Measurements from ENCODE around the gene CER1. TPM values are rescaled to one million over a fixed set of nuclear protein-coding genes. Genes with fewer than 3 reads are reported as not detected.
"Not testable (repeated sequence)": the region's sequence is repeated elsewhere in the genome, so short reads cannot be mapped to it uniquely, and the experiment has no call there.

The CER1 gene
- polyA plus RNA-seq, 3 donors: 0.38 to 1.3 (median 1.1) TPM

DNA sequence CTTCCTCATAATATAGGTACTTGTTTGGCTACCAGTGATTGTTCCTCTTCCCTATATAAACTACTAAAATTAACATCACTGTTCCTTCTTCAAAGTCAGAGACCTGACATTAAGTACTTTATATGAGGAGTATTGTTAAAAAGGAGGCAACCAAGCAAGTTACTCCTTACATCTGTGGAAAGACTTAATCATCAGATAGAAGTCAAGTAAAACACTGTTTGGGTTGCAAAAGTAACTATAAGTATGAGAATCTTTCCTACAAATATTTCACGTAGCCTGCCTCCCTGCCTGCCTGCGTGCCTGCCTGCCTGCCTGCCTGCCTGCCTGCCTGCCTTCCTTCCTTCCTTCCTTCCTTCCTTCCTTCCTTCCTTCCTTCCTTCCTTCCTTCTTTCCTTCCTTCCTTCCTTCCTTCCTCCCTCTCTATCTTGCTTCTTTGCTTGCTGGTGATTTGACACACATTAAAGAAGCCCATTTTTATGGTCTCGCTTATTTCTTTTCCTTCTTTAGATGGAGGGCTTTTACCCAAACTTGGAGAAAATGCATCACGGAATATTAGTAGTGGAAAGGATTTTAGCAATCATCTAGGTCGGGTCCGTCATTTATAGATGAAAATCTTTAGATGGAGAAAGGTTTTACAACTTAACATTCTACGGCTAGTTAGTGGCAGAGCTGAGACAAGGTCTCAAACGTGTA, 3.2 kb downstream of the CER1 start:
- no peak for DNase-seq

DNA sequence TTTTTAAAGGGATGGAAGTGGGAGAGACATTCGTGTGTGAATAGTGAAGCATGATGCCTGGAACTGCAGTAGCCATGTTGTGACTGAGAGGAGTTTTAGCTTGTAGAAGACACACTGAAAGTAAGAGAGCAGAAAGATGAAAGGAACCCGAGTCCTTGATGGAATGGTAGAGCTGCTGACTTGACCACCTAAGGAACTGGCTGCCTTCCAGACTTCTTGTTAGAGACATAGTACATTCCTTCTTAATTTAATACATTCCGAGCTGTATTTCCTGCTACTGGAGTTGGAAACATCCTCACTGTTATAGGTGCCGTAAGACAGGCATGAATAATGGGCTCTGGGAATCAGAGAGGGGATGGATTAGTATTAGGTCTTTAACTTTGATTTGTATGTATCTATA, 7.4 kb downstream of the CER1 start:
- DNase-seq: no peak

DNA sequence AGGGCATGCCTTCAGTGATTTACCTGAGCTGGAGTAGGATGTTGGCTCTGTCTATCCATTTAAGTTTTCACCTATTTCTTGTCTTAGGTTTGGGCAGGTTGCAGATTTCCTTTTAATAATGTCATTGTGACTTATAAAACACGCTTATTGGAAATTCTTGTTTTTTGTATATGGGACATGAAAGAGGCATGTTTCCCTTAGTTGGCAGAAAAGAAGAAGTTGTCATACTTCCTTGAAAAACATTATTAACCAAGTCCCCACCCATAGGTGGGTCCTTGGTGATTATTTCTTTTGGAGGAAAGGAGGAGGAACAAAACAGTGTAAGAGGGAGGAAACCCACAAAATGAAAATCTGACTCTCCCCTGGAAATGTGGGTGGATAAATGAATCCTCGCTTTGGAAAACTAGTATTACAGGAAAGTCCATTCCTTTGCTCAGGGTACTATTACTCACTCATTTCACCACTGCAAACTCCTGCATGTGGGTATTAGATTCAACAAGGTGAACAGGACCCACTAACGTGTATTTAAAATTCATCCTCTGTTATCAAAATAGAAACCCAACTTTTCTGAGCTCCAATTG, 9.3 kb downstream of the CER1 start:
- no peak for DNase-seq

DNA sequence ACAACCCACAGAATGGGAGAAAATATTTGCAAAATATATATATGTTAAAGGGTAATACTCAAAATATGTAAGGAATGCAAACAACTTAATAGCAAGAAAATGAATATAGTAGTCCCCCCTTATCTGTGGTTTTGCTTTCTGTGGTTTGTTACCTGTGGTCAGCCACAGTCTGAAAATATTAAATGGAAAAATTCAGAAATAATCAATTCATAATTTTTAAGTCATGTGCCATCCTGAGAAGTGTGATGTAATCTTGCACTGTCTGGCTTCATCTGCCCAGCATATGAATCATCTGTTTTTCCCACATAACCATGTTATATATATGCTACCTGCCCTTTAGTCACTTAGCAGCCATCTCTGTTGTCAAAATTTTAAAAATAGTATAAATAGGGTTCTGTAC, 11.7 kb downstream of the CER1 start:
- DNase-seq: no peak

DNA sequence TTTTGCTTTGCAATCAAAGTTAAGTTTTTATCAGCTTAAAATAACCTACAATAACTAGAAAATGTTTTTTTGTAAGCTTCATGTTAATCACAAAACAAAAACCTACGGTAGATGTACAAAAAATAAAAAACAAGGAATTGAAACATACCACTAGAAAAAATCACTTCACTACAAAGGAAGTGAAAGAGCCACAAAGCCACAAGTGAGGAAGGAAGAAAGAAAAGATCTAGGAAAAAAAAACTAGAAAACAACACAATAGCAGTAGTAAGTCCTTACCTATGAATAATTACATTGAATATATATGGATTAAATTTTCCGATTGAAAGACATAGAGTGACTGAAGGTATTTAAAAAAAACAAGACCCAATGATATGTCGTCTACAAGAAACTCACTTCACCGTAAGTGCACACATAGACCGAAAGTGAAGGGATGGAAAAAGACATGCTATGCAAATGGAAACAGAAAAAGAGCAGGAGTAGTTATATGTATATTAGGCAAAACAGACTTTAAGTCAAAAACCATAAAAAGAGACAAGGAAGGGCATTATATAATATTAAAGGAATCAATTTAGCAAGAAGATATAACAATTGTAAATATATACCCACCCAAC, 15.9 kb downstream of the CER1 start:
- DNase-seq: no peak

DNA sequence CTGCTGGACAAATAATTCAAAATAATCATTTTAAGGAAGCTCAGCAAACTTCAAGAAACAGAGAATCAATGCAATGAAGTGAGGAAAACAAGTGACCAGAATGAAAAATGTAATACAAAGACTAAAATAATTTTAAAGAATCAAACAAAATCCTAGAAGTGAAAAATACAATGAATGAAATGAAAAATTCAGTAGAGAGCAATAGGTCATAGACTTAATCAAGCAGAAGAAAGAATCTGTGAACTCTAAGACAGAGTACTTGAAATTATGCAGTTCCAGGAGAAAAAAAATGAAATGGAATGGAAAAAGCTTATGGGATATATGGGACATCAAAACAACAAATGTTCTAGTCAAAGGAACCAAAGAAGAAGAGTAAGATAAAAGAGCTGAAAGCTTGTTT, 17.5 kb downstream of the CER1 start:
- DNase-seq: no peak

DNA sequence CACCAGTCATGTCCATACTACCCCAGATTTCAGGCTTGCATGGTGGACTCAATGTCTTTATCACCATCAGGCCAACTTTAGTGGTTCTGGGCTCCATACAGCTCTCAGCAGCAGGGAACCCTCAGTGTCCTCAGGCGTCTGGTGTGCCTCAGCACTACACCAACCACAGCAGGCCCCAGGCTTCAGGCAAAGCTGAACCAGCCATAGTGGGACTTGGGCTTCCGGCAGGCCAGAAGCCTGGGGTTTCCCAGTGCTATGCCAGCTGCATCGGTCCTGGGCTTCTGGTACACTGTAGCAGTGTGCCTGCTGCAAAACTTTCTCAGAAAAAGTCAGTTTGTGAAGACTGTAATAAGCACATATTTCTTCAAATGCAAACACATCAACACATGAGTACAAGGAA, 18.3 kb downstream of the CER1 start:
- DNase-seq: no peak

DNA sequence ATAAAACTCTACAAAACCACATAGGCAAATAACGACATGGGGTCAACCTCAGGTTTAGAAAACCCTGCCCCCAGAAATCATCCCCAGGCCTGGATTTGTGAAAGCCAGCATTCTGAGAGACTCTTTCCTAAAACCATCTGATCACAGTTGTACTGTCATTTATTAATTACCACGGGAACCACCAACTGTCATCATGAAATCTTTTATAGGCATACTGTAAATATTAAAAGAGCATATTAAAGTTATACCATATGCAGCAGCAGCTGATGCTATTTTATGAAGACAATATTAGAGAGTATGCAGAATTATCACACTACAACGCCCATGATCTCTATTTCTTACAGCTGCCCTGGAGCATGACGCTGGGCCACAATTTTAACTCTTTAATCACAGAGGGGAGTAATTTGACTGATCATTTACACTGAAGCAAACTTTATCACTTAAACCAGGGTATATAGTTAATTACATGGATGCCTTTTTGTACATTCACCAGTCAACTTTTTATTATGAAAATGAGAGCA, 20.3 kb downstream of the CER1 start:
- DNase-seq: no peak

DNA sequence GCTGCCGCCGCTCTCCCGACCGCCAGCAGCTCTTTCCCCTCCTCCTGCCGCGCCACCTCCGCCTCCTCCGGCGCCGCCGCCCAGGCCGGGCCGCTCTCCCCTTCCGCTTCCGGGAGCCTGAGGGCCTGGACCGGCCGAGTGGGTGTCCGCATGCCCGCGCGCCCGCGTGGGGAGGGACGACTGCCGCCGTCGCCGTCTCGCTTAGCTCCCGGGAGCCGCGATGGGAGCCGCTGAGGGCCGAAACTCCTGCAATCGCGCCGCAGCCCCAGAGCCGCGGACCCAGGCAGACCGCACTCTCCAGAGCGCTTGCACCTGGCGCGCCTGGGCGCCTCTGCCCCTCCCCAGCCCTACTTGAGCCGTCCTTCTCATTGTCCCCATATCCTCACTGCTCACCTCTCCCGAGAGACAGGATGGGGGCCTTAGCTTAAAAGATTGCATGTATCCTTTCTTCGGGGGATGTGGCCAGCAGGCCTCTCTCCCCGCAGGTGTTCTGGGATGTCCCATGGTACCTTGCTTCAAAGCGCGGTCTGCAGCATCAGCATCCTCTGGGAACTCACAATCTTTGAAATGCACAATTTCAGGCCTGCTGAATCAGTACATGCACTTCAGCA, 29.2 kb downstream of the CER1 start, which contains the start of gene ZDHHC21:
Gene ZDHHC21, minus strand, starts transcription at position 182 of the 611 bp plus-strand sequence. CDS start 19,092 bp downstream, outside the sequence.
- DNase-seq: peak; percentile 54

DNA sequence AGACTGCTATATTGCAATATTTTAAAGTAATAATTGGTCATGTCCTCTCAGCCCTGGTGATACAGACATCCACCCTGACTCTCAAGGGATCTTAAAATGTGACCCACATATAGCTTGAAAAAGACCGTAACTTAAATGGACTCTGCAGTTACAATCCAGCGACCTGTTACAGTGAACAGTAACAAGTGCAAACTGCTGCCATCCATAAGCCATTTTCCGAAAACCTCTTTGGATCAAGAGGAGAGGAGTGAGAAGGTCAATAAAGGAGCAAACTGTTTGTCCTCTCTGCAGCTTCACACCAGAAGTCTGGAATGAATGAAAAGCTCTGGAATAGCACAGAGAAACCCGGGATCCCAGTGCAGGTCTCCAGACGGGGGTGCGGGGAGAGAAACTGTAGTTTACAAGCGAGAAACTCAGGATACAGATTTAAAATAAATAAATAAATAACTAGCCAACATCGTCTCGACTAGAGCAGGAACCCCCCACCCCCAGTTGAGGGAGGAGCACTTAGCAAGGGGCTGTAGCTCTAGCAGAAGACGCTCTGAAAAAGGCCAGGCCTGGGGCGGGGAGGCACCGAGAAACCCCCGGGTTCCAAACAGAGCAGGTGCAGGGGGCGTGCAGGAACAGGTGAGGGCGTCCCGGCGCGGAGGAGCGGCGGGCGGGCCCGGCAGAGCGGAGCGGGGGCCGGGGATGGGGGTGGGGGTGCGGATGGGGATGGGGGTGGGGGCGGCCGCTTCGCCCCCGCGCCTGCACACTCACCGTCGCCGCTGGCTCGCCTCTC, 29.9 kb downstream of the CER1 start:
- peak; percentile 26 for DNase-seq

DNA sequence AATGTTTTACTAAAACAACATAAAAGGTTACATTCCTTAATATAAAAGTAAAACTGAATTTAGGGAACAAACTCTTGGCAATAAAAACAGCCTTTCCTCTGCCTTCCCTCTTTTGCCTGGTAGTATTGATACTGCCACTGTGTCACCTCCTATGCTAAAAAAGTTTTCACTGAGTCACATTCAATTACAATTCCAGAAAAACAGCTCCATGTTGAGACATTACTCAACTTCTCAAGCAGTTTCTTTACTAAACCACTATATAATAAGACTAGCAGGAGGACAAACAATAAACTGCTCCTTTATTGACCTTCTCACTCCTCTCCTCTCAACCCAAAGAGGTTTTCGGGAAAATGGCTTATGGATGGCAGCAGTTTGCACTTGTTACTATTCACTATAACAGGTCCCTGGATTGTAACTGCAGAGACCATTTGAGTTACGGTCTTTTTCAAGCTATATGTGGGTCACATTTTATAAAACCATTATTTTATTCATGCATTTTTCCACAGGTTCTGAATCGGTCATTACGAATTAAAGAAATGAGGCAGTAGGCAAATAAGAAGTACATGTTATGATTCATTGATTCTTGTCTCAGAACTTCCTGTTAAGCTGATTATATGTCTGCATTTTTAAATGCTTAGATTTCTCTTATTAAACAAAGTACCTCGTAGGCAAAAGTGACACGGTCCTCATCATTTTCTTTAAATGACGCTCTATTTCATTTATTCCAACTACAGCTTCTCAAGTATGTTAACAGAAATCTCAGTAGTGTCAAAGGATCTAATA, 31.4 kb downstream of the CER1 start:
- DNase-seq: no peak

DNA sequence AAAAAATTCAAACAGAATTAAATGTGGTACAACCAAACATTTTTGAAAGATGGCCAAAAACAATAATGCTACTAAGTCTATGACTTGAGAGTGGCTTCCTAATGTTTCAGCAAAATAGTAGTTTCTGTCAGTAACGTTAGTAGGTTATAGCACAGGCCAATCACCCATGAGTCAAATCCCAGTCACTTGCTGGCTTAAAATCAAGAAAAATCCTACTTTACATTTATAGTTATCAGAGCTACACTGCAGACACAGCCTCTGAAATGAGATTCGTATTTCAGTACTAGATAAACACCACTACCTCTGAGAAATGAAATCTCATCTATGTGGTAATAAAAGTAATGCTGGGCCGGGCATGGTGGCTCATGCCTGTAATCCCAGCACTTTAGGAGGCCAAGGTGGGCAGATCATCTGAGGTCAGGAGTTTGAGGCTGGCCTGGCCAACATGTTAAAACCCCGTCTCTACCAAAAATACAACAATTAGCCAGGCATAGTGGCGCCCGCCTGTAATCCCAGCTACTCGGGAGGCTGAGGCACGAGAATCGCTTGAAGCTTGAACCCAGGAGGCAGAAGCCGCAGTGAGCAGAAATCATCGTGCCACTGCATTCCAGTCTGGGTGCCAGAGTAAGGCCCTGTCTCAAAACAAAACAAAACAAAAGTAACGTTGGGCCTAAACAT, 35.4 kb downstream of the CER1 start:
- no peak for DNase-seq

DNA sequence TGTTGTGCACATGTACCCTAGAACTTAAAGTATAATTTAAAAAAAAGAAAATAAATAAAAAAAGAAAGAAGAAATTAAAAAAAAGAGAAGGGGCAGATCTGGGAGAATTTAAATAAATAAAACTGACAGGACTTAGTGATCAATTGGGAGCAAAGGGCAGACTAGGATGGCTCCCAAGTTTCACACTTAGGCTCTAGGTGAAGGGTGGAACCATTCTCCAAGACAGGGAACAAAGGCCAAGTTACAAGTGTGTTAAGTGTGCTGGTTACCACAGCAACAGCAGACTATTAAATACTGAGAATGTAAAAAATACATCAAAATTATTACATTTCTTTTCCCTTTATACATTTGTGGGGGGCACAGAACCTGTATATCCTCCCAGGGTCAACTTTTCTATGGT, 36.4 kb downstream of the CER1 start:
- no peak for DNase-seq

DNA sequence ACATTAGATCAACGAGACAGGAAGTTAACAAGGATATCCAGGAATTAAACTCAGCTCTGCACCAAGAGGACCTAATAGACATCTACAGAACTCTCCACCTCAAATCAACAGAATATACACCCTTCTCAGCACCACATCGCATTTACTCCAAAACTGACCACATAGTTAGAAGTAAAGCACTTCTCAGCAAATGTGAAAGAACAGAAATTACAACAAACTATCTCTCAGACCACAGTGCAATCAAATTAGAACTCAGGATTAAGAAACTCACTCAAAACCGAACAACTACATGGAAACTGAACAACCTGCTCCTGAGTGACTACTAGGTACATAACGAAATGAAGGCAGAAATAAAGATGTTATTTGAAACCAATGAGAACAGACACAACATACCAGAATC, 39.9 kb downstream of the CER1 start:
- not testable (repeated sequence) for DNase-seq

DNA sequence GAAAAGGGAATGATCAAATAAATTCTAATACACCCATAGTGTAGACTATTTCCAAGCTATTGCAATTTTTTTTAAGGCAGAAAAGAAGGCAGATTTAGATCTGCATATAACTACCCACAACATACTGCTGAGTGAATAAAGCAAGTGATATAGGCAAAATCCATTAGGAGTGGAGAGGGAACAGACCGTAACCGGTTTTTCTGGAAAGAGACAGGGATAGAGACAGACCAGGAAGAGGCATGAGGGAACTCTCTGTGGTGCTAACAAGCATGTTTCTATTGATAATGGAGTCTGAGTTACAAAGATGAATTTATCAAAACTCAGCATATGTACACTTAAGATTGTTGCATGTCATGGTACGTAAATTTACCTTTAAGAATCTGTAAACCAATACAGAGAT, 43.8 kb downstream of the CER1 start:
- no peak for DNase-seq

DNA sequence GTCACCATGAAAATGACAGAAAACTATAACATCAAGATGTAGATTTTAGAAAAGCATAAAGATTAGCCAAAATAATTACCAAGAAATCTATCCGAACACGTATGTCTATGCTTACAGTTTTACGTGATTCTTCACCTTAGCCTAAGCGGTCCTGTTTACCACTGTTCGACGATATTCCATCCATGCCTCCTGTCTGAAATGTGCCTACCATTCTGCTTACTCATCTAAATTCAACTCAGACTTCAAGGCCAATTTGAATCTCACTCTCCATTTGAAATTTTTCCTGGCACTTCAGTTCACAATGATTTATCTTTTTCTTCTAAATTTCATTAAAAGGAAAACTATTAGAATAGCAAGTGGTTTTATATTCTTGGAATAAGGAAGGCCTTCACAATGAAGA, 44.7 kb downstream of the CER1 start:
- no peak for DNase-seq

DNA sequence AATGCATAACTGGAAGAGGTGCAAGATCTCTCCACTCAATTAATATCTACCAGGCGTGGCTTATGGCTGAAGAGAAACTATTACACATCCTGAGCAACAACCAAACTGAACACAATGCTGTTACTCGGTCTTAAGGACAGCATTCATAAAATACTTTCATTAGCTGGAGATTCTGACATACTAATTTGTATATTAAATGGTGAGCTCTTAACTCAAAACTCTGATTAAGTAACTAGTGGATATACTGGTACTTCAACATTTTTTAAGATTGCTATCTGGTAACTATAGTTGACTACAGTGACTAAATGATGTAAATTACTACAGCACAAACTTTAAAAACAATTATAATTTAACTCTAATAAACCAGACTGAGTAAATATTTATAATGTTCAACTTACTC, 45.1 kb downstream of the CER1 start:
- DNase-seq: no peak

DNA sequence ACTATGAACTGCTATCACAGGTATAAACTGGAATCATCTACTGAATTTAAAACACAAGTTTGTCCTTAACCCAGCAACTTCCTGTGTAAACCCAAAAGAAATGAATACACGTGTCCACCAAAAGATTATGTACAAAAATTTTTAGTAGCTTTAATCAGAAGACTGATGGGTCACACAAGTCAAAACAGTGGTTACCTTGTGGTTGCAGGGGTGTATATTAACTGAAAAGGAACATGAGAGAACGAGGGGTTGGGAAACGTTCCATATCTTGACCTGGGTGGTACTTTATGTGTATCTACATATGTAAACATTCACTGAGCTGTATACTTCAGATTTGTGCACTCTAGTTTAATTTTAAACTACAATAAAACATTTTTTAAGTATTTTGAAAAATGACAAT, 47.9 kb downstream of the CER1 start:
- no peak for DNase-seq

DNA sequence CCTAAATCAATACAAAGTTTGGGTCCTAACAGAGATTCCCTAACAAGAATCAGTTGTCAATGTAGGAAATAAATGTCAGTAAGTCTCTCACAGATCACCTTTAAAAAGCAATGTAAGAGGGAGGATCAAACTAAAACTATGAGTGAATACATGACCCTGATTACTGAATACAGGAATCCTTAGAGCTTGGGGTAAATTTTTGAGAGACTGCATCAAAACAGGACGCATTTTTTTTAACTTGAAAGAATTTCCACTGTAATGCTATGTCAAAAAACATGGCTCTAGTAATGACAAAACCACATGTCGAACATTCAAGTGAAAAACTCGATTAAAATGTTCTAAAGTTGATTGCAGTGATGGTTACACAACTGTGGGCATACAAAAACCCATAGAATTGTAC, 51.2 kb downstream of the CER1 start:
- DNase-seq: no peak

DNA sequence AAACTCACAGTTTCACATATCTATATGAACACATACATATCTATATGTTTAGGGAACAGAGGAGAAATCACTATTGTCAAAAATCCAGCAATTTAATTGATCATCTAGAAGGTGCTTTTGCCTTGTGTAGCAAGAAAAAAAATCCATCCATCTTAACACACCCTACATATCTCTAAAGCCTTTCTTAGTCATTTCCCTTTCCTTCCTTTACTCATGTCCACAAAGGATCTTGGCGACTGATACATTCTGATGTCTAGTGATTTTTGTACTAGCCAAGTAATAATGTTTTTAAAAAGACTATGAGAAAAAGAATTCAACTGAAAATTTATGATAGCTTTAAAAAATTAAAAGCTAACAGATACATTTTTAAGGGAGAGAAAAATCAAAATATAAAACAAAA, 51.8 kb downstream of the CER1 start:
- DNase-seq: no peak

Measured in renal pelvis (tissue), 4 donors.